Osteoblast (primary cell): ENCODE results near the gene ADCY7. TPM values are rescaled to one million over a fixed set of nuclear protein-coding genes. Genes with fewer than 3 reads are reported as not detected.
A peak's percentile ranks its signal among the peaks of the same experiment; 100 is the strongest.

Experiments
- DNase-seq: peaks from one replicate; pipeline ENCODE4 v3.0.0; 2011; ENCODE audit warnings: low spot score, mixed read lengths; ENCODE audit not compliant: insufficient read length; ENCODE audit errors: missing footprints
- H2AFZ ChIP-seq: 2 replicates; pipeline ENCODE4 v1.6.0; 2011; ENCODE audit warnings: mild to moderate bottlenecking, low read length
- H3K27ac ChIP-seq: 2 replicates; pipeline ENCODE4 v1.5.1; 2011; ENCODE audit warnings: mild to moderate bottlenecking, low read depth, low read length, moderate library complexity
- H3K27me3 ChIP-seq: 2 replicates; pipeline ENCODE4 v1.6.0; 2012; ENCODE audit warnings: mild to moderate bottlenecking, control low read depth, inconsistent platforms, low read length, moderate library complexity; ENCODE audit not compliant: insufficient read depth
- H3K36me3 ChIP-seq: 2 replicates; pipeline ENCODE4 v1.5.1; 2011; ENCODE audit warnings: mild to moderate bottlenecking, low read length, control low read depth, moderate library complexity; ENCODE audit not compliant: insufficient read depth
- H3K4me1 ChIP-seq: 2 replicates; pipeline ENCODE4 v1.5.1; 2011; ENCODE audit warnings: mild to moderate bottlenecking, low read length, control low read depth, moderate library complexity; ENCODE audit not compliant: insufficient read depth
- H3K4me2 ChIP-seq: 2 replicates; pipeline ENCODE4 v1.6.0; 2011; ENCODE audit warnings: mild to moderate bottlenecking, low read length; ENCODE audit not compliant: insufficient read depth
- H3K4me3 ChIP-seq: fragments of 200-600 bp; sonication (generic); 3 replicates; pipeline ENCODE4 v1.5.1; 2012; ENCODE audit warnings: mild to moderate bottlenecking, low read length, inconsistent platforms; ENCODE audit not compliant: insufficient read depth
- H3K79me2 ChIP-seq: 2 replicates; pipeline ENCODE4 v1.6.0; 2012; ENCODE audit warnings: mild to moderate bottlenecking, low read length, control low read depth, inconsistent platforms; ENCODE audit not compliant: insufficient read depth
- H3K9me3 ChIP-seq: 2 replicates; pipeline ENCODE4 v1.5.1; 2011; ENCODE audit warnings: low read depth, low read length, control low read depth
- H4K20me1 ChIP-seq: 2 replicates; pipeline ENCODE4 v1.6.0; 2012; ENCODE audit warnings: mild to moderate bottlenecking, low read length, control low read depth; ENCODE audit not compliant: insufficient read depth
- total RNA-seq: library from RNA; depleted of rRNA; stranded (reverse); fragments of >200 nt; gene quantifications from 2 replicates; pipeline ENCODE4 v1.2.3, GENCODE V29; 2012
- TF ChIP-seq, protein P1 (sequence below): IDR thresholded peaks from 2 replicates; pipeline ENCODE4 v1.5.1; 2011; ENCODE audit warnings: mild to moderate bottlenecking, low read depth, low read length, moderate library complexity; ENCODE audit errors: extremely low read depth

Gene ADCY7
- total RNA-seq, 1 donor, result 51.0 TPM

DNA sequence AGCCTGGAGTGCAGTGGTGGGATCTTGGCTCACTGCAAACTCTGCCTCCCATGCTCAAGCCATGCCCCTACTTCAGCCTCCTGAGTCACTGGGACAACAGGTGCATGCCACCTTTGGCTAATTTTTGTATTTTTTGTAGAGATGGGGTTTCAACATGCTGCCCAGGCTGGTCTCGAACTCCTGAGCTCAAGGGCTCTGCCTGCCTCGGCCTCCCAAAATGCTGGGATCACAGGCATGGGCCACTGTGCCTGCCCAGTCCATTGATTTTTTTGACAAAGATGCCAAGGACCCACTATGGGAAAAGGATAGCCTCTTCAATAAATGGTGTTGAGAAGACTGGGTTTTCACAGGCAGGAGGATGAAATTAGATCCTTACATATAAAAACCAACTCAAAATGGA is 10.8 kb upstream of the ADCY7 start:
- H3K27ac ChIP-seq, result no peak overlapping the region
- DNase-seq, result no peak
- H3K4me3 ChIP-seq, result no peak overlapping the region
- no peaks in the 10 kb centered on the region for H3K9me3 ChIP-seq
- TF ChIP-seq, protein P1, sequence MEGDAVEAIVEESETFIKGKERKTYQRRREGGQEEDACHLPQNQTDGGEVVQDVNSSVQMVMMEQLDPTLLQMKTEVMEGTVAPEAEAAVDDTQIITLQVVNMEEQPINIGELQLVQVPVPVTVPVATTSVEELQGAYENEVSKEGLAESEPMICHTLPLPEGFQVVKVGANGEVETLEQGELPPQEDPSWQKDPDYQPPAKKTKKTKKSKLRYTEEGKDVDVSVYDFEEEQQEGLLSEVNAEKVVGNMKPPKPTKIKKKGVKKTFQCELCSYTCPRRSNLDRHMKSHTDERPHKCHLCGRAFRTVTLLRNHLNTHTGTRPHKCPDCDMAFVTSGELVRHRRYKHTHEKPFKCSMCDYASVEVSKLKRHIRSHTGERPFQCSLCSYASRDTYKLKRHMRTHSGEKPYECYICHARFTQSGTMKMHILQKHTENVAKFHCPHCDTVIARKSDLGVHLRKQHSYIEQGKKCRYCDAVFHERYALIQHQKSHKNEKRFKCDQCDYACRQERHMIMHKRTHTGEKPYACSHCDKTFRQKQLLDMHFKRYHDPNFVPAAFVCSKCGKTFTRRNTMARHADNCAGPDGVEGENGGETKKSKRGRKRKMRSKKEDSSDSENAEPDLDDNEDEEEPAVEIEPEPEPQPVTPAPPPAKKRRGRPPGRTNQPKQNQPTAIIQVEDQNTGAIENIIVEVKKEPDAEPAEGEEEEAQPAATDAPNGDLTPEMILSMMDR, result no peak
- H2AFZ ChIP-seq, result no peak overlapping the region
- no peaks in the 10 kb centered on the region for H3K27me3 ChIP-seq
- H3K4me2 ChIP-seq, result no peak overlapping the region
- H3K36me3 ChIP-seq, result no peaks in the 10 kb centered on the region
- peaks cover 35% of the 10 kb centered on the region for H3K4me1 ChIP-seq
- no peaks in the 10 kb centered on the region for H4K20me1 ChIP-seq
- H3K79me2 ChIP-seq, result peaks cover 12% of the 10 kb centered on the region

DNA sequence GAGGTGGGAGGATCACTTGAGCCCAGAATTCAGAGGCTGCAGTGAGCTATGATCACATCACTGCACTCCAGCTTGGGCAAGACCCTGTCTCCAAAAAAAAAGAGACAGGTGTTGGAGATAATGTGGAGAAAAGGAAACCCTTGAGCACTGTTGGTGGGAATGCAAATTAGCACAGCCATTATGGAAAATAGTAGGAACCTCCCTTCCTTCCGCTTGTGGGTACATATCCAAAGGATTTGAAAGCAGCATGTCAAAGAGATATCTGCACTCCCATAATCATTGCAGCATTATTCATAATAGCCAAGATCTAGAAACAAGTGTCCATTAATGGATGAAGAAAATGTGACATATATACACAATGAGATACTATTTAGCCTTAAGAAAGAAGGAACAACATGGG is 9.7 kb upstream of the ADCY7 start:
- no peaks in the 10 kb centered on the region for H3K27me3 ChIP-seq
- TF ChIP-seq, protein P1, result no peak
- no peak overlapping the region for H3K4me3 ChIP-seq
- H3K4me1 ChIP-seq, result peaks cover 28% of the 10 kb centered on the region
- no peaks in the 10 kb centered on the region for H3K36me3 ChIP-seq
- H4K20me1 ChIP-seq, result no peaks in the 10 kb centered on the region
- no peaks in the 10 kb centered on the region for H3K9me3 ChIP-seq
- H2AFZ ChIP-seq, result no peak overlapping the region
- H3K79me2 ChIP-seq, result peaks cover 16% of the 10 kb centered on the region
- no peak overlapping the region for H3K27ac ChIP-seq
- no peak overlapping the region for H3K4me2 ChIP-seq
- DNase-seq, result no peak

DNA sequence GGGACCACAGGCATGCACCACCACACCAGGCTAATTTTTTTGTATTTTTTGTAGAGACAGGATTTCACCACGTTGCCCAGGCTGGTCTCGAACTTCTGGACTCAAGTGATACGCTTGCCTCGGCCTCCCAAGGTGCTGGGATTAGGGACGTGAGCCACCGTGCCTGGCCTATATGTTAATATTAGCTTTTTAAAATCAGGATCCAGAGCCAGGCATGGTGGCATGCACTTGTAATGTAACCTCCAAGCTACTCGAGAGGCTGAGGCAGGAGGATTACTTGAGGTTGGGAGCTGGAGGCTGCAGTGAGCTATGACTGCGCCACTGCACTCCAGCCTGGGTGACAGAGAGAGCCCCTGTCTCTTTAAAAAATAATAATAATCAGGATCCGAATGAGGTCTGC is 8.5 kb upstream of the ADCY7 start:
- DNase-seq, result no peak
- H2AFZ ChIP-seq, result no peak overlapping the region

DNA sequence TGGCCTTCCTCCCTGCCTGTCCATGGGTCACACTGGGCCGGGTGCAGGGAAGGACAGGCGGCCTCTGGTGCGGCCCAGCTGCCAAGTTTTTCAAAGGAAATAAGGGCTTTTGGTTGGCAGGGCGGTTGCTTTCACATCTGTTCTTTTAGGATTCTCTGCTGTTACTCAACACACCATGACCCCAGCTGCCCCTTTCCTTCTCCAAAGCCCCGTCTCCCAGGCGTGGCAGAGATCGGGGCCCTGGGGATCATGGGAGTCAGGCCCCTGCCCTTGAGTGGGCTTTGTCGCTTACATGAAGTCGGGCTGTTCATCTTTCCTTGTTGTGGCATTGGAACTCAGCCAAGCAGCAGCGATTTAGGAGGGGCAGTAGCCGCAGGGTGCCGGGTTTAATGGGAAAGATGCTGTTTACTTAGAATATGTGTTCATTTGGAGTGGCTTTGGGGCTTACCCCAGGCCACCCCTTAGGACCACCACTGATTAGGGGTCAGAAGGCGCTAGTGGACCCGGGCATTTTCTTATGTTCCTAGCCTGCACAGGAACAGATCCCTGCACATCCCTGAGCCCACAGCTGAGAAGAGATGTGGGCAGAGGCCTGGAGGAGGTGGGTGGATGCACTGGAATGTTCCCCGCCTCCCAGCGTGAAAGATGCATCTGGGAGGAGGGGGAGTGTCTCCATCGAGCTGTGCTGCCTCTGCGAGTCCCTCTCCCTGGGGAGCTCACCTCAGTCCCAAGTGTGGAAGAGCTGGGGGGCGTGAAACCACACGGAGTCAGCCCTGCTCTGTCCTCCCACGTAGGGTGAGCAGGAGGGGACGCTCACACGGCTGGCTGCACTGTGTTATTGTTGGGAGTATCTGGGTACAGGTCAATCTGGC is 6.8 kb upstream of the ADCY7 start:
- peak overlapping the region; percentile 64 for H3K4me2 ChIP-seq
- peak; percentile 72 for DNase-seq
- H3K27ac ChIP-seq, result peak overlapping the region; percentile 12

More for the DNA sequence above, 8.5 kb upstream of the ADCY7 start:
- Histone ChIP-seq H3K36me3 (no peaks in the 10 kb centered on the region), H3K4me1 (peaks cover 19% of the 10 kb centered on the region), H3K4me3 (no peak overlapping the region), H3K79me2 (peaks cover 12% of the 10 kb centered on the region), H3K27ac (no peak overlapping the region), H3K27me3 (no peaks in the 10 kb centered on the region), H3K4me2 (no peak overlapping the region), H4K20me1 (no peaks in the 10 kb centered on the region), H3K9me3 (no peaks in the 10 kb centered on the region)
- TF ChIP-seq, protein P1, result no peak

More for the DNA sequence above, 6.8 kb upstream of the ADCY7 start:
- peaks cover 22% of the 10 kb centered on the region for H3K4me1 ChIP-seq
- peak overlapping the region; percentile 78 for H2AFZ ChIP-seq
- H3K4me3 ChIP-seq, result peak overlapping the region; percentile 44
- H3K9me3 ChIP-seq, result no peaks in the 10 kb centered on the region
- no peaks in the 10 kb centered on the region for H3K27me3 ChIP-seq
- H3K36me3 ChIP-seq, result no peaks in the 10 kb centered on the region
- no peaks in the 10 kb centered on the region for H4K20me1 ChIP-seq
- TF ChIP-seq, protein P1, result no peak
- H3K79me2 ChIP-seq, result peaks cover 11% of the 10 kb centered on the region
